NB4 (cell line): Measurements from ENCODE around the gene CREBBP.

Experiments
- DNase-seq: peaks from one replicate; pipeline ENCODE4 v3.0.0; 2010; ENCODE audit warnings: low read depth
- H3K4me3 ChIP-seq: one replicate; pipeline ENCODE4 v1.5.1; 2011; ENCODE audit warnings: mild to moderate bottlenecking, low read depth, low read length, moderate library complexity
- CTCF ChIP-seq: IDR thresholded peaks from one replicate; pipeline ENCODE4 v1.5.1; 2012; ENCODE audit warnings: low read depth, low read length
- MAX ChIP-seq: IDR thresholded peaks from 2 replicates; pipeline ENCODE4 v1.6.1; 2011; ENCODE audit warnings: low read depth, low read length
- MYC ChIP-seq: IDR thresholded peaks from 2 replicates; pipeline ENCODE4 v1.6.1; 2011; ENCODE audit warnings: low read depth, low read length
- POLR2A ChIP-seq: IDR thresholded peaks from 2 replicates; pipeline ENCODE4 v1.6.1; 2011; ENCODE audit warnings: mild to moderate bottlenecking; ENCODE audit not compliant: insufficient read length; ENCODE audit errors: extremely low read depth

Gene CREBBP

GRCh38 chr16:3868967-3869366 lies 11.5 kb downstream of the CREBBP start:
- TF ChIP-seq MAX: no peak
- no peak for TF ChIP-seq CTCF
- no peak for TF ChIP-seq MYC
- TF ChIP-seq POLR2A: no peak
- no peak for DNase-seq
- H3K4me3 ChIP-seq: no peak overlapping the region

GRCh38 chr16:3868556-3868955 lies 12.0 kb downstream of the CREBBP start:
- H3K4me3 ChIP-seq: no peak overlapping the region
- DNase-seq: peak; percentile 31
- no peak for TF ChIP-seq MYC
- TF ChIP-seq CTCF: no peak
- TF ChIP-seq POLR2A: no peak
- no peak for TF ChIP-seq MAX

GRCh38 chr16:3866703-3867431 lies 13.6 kb downstream of the CREBBP start:
- no peak for DNase-seq
- H3K4me3 ChIP-seq: no peak overlapping the region
- TF ChIP-seq CTCF: no peak
- no peak for TF ChIP-seq POLR2A
- TF ChIP-seq MYC: no peak
- no peak for TF ChIP-seq MAX

- H3K4me3 ChIP-seq: no peak overlapping the region
- TF ChIP-seq POLR2A (no peak), MAX (no peak), MYC (no peak), CTCF (no peak)
- DNase-seq: no peak
Measured at GRCh38 chr16:3865241-3865640, 15.3 kb downstream of the CREBBP start.

GRCh38 chr16:3864562-3864961 lies 16.0 kb downstream of the CREBBP start:
- DNase-seq: no peak
- H3K4me3 ChIP-seq: no peak overlapping the region
- TF ChIP-seq POLR2A: no peak

- no peak for TF ChIP-seq MYC
- no peak for TF ChIP-seq CTCF
- TF ChIP-seq MAX: no peak
- no peak for TF ChIP-seq POLR2A
- H3K4me3 ChIP-seq: no peak overlapping the region
- DNase-seq: no peak
Measured at GRCh38 chr16:3863587-3863986, 16.9 kb downstream of the CREBBP start.
